Measurements from ENCODE around the gene MYMX. TPM values are rescaled to one million over a fixed set of nuclear protein-coding genes. Genes with fewer than 3 reads are reported as not detected.

Gene MYMX
- total RNA-seq, 2 donors from 2014 or later: not detected

- Histone ChIP-seq H3K4me3 (no peak overlapping the region), H3K27me3 (replicated peaks; ENCODE audit: insufficient read depth) (no peaks in the 10 kb centered on the region), H3K36me3 (no peaks in the 10 kb centered on the region), H3K27ac (no peak overlapping the region), H3K9me3 (no peaks in the 10 kb centered on the region), H3K4me1 (replicated peaks) (no peaks in the 10 kb centered on the region)
- DNase-seq (ENCODE audit: low spot score): no peak
- TF ChIP-seq POLR2AphosphoS5 (IDR thresholded peaks at IDR 0.05) (no peak), CTCF (IDR thresholded peaks at IDR 0.05) (no peak), POLR2A (IDR thresholded peaks at IDR 0.05) (no peak)
- 97% methylated on average over 7 of the region's 7 CpGs for WGBS
- intact Hi-C loops (cut with DNase I): no loop called here
Measured at GRCh38 chr6:44243345-44243744, 26.6 kb downstream of the MYMX start.

- Histone ChIP-seq H3K27ac (peak overlapping the region; percentile 98 to 100), H3K4me1 (replicated peaks) (peaks cover 7% of the 10 kb centered on the region), H3K4me3 (peak overlapping the region; percentile 98), H3K9me3 (no peaks in the 10 kb centered on the region), H3K36me3 (peaks cover 0 to 13% of the 10 kb centered on the region in 2 donors), H3K27me3 (replicated peaks; ENCODE audit: insufficient read depth) (no peaks in the 10 kb centered on the region)
- no peak for DNase-seq (ENCODE audit: low spot score)
- intact Hi-C loops (cut with DNase I): no loop called here
- 62% methylated on average over 12 of the region's 12 CpGs for WGBS
- no peak for TF ChIP-seq POLR2AphosphoS5 (IDR thresholded peaks at IDR 0.05)
- no peak for TF ChIP-seq CTCF (IDR thresholded peaks at IDR 0.05)
- TF ChIP-seq POLR2A (IDR thresholded peaks at IDR 0.05): no peak
Measured at GRCh38 chr6:44245391-44245911, 28.7 kb downstream of the MYMX start.

GRCh38 chr6:44245912-44246662, 29.4 kb downstream of the MYMX start:
- peaks cover 7% of the 10 kb centered on the region for H3K4me1 ChIP-seq (replicated peaks)
- intact Hi-C loops (cut with DNase I): no loop called here
- H3K36me3 ChIP-seq: peaks cover 6 to 17% of the 10 kb centered on the region in 2 donors
- under 1% methylated on average over 54 of the region's 62 CpGs for WGBS
- H3K9me3 ChIP-seq: no peaks in the 10 kb centered on the region
- peak; percentile 58 for TF ChIP-seq POLR2A (IDR thresholded peaks at IDR 0.05)
- TF ChIP-seq POLR2AphosphoS5 (IDR thresholded peaks at IDR 0.05): peak; percentile 87
- TF ChIP-seq CTCF (IDR thresholded peaks at IDR 0.05): peak in 3 of 4 experiments; percentile 49 to 54 (median 53)
- H3K27me3 ChIP-seq (replicated peaks; ENCODE audit: insufficient read depth): no peaks in the 10 kb centered on the region
- DNase-seq (ENCODE audit: low spot score): peak; percentile 78
- H3K27ac ChIP-seq: peak overlapping the region; percentile 98 to 100
- peak overlapping the region; percentile 98 for H3K4me3 ChIP-seq

GRCh38 chr6:44246663-44247337, 30.1 kb downstream of the MYMX start, which contains the start of gene HSP90AB1:
Gene HSP90AB1 (plus strand): TSS chr6:44247101. CDS start chr6:44248630, 1,529 bp downstream.
- Histone ChIP-seq H3K9me3 (no peaks in the 10 kb centered on the region), H3K4me1 (replicated peaks) (peaks cover 7% of the 10 kb centered on the region), H3K27me3 (replicated peaks; ENCODE audit: insufficient read depth) (no peaks in the 10 kb centered on the region), H3K4me3 (peak within 1 kb of the TSS; percentile 98), H3K36me3 (peaks cover 11 to 17% of the 10 kb centered on the region in 2 donors), H3K27ac (peak within 1 kb of the TSS; percentile 98 to 100)
- intact Hi-C loops (cut with DNase I): no loop called here
- TF ChIP-seq POLR2A (IDR thresholded peaks at IDR 0.05) (peak; percentile 86), POLR2AphosphoS5 (IDR thresholded peaks at IDR 0.05) (peak; percentile 98), CTCF (IDR thresholded peaks at IDR 0.05) (peak in 1 of 4 experiments; percentile 4)
- WGBS: under 1% methylated on average over 34 of the region's 34 CpGs
- peak; percentile 98 for DNase-seq (ENCODE audit: low spot score)
